GM21529 (cell line): Measurements from ENCODE around the gene EIF4EBP3.
A peak's percentile ranks its signal among the peaks of the same experiment; 100 is the strongest.

Source experiments
- ATAC-seq: cut with Tn5 transposase; IDR thresholded peaks from one replicate; pipeline ENCODE4 v1.9.1; 2021; ENCODE audit not compliant: unreplicated experiment

EIF4EBP3 gene

DNA sequence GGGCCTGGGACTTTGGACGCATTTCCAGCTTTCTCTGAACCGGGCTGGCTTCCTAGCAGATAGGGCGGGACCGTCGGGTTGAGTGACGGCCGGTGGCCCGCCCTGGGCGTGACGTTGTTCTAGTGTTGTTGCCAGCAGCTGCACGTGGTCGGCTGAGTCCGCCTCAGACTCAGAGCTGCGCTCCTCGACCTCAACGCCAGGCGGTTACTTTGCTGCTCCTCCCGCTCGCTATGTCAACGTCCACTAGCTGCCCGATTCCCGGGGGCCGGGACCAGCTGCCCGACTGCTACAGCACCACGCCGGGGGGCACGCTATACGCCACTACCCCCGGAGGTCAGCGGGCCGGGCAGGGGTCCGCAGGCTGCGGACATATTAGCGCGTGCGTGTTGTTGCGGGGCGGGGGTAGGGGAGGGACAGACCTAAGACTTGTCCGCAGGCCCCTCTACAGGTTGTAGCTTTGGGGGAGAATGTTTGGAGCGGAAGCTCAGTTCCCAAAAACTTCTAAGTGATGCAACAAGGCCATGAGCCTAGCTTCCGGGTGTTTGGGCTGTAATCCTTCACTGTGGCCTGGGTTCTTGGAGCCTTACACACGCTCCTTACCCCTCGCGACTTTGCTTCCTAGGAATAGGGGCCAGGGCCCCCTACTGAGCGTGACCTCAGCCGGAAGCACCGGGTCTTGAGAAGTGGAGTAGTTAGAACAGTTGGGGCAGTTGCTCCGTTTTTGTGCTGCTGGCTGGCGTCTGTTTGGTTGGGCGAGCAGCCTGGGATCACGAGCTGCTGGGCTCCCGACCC lies at the start of gene EIF4EBP3:
Gene EIF4EBP3 (plus strand): TSS at position 155 of the 792 bp plus-strand sequence. CDS start 76 bp downstream, at position 231.
- ATAC-seq, result peak; percentile 99

- ATAC-seq, result no peak
Measured at GRCh38 chr5:140497897-140498296, 49.6 kb upstream of the EIF4EBP3 start.

DNA sequence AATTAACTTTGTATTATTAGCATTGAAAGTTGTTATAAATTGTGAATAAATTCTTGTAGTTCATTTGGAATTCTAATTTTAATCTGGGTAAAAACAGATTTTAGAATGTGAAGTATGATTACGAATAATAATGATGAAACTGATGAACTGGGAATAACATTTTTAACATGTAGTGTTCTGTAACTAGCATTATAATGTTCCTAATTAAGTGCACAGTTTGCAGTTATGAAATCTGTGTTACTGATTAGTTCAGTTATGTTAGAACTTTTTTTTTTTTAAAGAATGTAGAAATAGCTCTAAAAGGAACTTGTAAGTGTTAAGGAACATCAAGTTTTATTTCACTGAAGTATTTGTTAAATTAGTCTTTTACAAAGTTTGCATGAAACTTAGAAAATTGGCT lies 48.9 kb upstream of the EIF4EBP3 start:
- ATAC-seq, result no peak

DNA sequence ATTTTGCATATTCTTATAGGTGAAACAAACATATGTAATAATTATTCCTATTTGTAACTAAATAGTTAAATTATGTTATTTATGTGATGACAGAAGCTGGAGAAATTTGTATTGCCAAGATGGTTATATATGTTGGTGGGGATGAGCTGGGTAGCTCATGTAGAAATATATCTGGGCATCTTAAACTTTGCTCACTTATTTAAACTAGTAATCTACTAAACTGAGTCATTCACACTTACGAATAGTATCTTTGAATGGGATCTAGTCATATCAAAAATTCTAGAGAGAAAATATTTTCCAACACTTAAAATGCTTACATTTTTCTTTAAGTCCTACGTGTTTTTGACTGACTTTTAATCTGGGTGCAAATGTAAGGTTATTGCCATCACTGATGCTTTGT lies 44.6 kb upstream of the EIF4EBP3 start:
- no peak for ATAC-seq

DNA sequence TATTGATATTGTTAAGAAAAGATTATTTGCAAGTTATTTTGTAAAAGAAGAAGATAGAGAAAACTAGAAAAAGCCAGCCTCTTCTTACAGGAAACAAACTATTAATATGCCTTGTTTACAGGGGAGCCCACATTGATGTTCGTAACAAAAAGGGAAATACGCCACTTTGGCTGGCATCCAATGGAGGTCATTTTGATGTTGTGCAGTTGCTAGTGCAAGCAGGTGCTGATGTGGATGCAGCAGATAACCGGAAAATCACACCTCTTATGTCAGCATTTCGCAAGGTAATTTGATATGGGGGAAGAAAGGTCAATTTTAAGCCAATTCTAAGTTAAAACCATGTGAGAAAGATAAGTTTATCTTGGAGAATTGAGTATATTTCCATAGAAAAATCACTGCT lies 37.6 kb upstream of the EIF4EBP3 start:
- ATAC-seq, result no peak

DNA sequence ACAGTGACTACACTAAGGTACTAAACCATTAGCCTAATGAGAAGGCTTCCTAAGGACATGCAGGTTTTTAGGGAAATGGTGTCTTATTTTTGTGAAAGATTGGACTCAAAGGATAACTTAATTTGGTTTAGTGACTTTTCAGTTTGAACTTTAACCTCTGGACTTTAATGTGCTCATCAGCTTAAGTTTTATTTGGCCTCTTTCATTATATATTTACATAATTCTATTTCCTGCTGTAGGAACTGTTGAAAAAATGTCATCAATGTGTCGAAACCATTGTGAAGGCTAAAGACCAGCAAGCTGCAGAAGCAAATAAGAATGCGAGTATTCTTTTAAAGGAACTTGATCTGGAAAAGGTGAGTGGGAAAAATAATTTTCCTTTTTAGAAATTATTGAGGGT lies 34.3 kb upstream of the EIF4EBP3 start:
- no peak for ATAC-seq

DNA sequence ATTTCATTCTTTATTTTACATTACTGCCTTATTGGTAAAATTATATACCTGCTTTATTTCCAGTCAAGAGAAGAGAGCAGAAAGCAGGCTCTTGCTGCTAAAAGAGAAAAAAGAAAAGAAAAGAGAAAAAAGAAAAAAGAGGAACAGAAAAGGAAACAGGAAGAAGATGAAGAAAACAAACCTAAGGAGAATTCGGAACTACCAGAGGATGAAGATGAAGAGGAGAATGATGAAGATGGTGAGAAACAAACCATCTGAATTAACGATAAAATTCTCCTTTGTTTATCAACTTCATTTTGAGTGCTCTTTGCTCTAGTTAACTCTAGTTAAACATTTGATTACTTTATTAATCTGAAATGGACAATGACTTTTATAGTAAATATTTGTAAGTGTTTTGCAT lies 23.5 kb upstream of the EIF4EBP3 start:
- ATAC-seq, result no peak

- no peak for ATAC-seq
Measured at GRCh38 chr5:140540227-140540626, 7.2 kb upstream of the EIF4EBP3 start.

- no peak for ATAC-seq
Measured at GRCh38 chr5:140542972-140543371, 4.5 kb upstream of the EIF4EBP3 start.

DNA sequence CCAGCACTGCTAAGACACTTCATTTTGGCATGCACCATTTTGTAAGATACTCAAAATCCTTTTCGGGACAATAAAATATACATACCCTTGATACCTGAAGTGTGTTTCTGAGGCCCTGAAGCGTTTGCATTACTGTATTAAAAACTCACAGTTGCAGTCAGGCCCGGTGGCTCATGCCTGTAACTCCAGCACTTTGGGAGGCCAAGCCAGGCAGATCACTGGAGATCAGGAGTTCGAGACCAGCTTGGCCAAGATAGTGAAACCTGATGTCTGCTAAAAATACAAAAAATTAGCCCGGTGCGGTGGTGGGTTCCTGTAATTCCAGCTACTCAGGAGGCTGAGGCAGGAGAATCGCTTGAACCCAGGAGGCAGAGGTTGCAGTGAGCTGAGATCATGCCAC lies 2.5 kb upstream of the EIF4EBP3 start:
- ATAC-seq, result no peak

- ATAC-seq, result no peak
Measured at GRCh38 chr5:140545606-140546005, 1.9 kb upstream of the EIF4EBP3 start.

GRCh38 chr5:140546851-140547507 lies 483 bp upstream of the EIF4EBP3 start:
- ATAC-seq, result no peak

DNA sequence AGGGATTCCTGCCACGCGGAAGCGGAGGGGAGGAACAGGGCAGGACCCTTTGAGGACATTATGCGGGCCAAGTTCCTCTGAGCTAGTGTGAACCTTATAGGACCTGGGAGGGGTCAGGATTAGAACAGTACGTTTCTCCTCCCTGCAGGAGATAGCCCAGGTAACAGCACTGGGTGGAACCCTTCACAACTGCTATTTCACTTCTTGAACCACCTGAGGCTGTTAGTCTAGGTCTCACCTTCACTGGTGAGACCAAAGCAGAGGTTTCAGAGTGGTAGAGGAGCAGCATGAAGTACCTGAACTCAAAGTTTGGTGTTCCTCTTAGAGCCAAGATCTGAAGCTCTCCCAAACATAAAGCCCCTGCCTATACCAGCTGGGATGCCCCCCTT lies 832 bp downstream of the EIF4EBP3 start:
- no peak for ATAC-seq

- ATAC-seq, result no peak
Measured at GRCh38 chr5:140548791-140549190, 1.3 kb downstream of the EIF4EBP3 start.

- no peak for ATAC-seq
Measured at GRCh38 chr5:140549237-140550144, 2.0 kb downstream of the EIF4EBP3 start.

DNA sequence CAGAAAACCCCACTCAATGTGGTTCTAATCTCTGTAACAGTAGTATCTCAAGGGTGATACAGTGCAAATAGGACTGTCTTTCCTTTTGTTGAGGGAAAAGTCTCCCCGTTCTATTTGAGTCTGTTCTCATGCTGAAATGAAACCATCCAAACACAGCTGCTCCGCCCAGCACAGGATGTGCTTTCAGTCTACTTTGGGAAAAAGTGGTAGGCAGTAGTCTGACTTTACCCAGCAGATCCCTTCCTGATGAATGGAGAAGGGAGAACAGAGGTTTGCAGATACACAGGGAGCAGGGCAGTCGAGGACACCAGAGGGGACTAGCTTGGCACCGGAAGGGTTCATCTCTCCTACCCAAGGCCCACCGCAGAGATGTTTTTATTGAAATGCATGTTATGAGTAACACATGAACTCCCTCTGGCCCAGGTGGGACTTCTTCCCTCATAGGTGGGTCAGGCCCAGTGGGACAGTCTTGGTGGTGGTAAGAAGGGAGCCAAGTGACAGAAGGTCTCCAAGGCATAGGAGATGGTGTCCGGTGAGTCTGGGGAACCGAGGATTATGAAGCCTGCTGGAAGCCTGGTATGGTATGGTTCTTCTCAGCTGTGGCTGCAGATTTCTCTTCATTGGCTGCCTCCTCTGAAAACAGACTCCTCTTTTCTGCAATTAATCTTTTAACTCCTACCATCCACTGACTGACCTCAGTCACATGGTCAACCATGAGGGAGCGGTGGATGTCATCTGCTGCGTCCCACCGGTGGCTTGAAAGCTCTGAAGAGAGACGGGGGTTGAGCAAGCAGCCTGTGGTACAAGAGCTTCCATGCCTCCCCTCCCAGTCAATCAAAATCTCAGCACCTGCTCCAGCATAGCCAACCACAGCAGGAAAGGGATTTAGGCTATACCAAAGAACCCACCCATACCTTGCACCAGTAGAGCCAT lies 3.0 kb downstream of the EIF4EBP3 start:
- ATAC-seq, result no peak

DNA sequence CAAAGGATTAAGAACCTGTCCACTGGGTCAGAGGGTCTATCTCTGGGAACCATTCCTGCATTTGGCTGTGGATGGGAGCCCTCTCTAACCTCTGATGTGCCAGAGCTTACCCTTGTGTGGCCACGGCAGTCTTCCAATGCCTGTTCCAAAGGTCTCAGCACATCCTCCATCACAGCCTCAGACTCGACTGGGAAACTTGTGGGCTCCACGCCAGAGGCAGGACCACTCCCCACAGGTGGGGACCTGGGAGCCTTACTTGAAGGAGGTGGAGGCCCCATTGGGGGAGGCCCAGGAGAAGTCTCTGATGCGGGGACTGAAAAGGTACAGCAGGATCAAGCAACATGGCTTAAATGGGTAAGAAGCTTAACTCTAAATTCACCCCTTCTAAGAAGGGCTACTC lies 4.4 kb downstream of the EIF4EBP3 start:
- no peak for ATAC-seq

DNA sequence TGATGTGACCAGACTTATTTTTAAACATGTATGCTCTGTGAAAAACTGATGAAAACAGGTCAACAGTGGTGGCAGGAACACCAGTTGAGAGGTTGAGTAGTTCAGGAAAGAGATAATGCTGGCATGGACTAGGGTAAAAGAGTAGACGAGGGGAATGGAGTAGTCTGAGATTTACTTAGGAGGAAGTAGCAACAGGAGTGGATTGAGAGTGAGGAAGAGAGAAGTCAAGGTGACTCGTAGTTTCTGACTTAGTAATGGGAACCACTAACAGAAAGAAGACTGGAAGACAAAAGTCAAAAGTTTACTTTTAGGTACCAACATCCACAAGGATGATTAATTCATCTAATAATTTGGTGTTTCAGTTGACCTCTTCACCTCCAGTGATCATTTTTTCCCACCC lies 6.2 kb downstream of the EIF4EBP3 start:
- no peak for ATAC-seq

- no peak for ATAC-seq
Measured at GRCh38 chr5:140554454-140554853, 7.0 kb downstream of the EIF4EBP3 start.

- ATAC-seq, result no peak
Measured at GRCh38 chr5:140555747-140556312, 8.4 kb downstream of the EIF4EBP3 start.
